ENCODE results near the gene YIPF2.

The YIPF2 gene

DNA sequence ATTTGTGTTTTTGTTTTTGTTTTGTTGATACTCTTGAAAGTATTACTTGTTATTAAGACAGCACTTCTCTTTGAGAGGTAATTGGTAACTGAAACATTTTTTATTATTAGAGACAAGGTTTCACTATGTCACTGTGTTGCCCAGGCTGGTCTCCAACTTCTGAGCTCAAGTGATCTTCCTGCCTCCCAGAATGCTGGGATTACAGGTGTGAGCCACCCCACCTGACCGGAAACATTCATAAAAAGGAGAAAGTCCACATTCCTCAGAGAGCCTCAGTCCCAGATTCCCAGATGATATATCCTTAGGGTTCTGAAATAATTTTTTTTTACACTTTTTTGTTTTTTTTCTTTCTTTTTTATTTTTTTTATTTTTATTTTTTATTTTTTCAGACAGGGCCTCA, 54.4 kb downstream of the YIPF2 start:
- DNase-seq (ENCODE audit: low read depth): no peak

DNA sequence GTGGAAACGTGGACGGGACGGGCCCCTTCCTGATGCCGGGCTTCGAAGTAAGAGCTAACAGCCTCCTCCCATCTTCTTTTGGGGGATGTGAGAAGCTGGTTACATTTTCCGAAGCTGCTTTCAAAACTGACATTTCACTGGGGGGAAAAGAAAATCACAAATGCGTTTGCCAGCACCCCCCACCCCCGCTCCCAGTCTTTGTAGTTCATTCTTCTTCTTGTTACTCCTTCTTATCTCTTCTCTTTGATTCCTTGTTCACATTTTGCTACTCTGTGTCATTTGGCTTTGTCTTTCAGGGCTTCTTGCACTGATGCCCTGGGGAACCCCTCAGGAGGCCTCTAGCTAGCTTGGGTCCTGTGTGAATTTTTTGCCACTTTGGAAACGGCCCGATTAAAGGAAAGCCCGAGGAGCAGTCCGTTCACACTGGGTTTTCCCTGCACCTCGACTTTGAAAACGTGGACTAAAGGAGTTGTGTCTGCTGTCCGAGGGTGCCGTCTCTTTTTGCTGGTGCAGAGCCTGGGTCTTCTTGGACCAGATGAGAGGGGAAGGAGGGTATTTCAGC, 55.8 kb downstream of the YIPF2 start:
- no peak for DNase-seq (ENCODE audit: low read depth)
